Measurements from ENCODE around the gene TM9SF1. TPM values are rescaled to one million over a fixed set of nuclear protein-coding genes. Genes with fewer than 3 reads are reported as not detected.

Gene TM9SF1
- total RNA-seq, 1 experiment from 2014 or later, result 44.7 TPM

GRCh38 chr14:24159777-24160498, 35.3 kb downstream of the TM9SF1 start:
- ChIA-PET POLR2A (no interaction called here), CTCF (interaction anchor here (0.6 kb wide), 1 partner anchor 1683 kb away, joined by 6 read pairs; no protein-coding TSS in a partner anchor)
- Histone ChIP-seq H3K27me3 (ENCODE audit: control insufficient read depth, insufficient read depth, low read length) (no peaks in the 10 kb centered on the region), H3K4me3 (ENCODE audit: low read depth in 2 of 2, low read length in 2 of 2) (no peak overlapping the region), H3K4me1 (ENCODE audit: control insufficient read depth, insufficient read depth, low read length) (peaks cover 4% of the 10 kb centered on the region), H3K36me3 (ENCODE audit: control insufficient read depth, insufficient read depth, low read length) (no peaks in the 10 kb centered on the region; the same call in none of the 2 replicates), H3K27ac (ENCODE audit: low read length) (no peak overlapping the region), H3K9me3 (ENCODE audit: control insufficient read depth, insufficient read depth, low read depth, low read length) (no peaks in the 10 kb centered on the region)
- in situ Hi-C loops (cut with HindIII; ENCODE audit: low pct_unique_long_range_greater_than_20kb, low sequenced_read_pairs) (no loop called here), intact Hi-C loops (cut with micrococcal nuclease; ENCODE audit: unreplicated experiment) (no loop called here)
- DNase-seq (ENCODE audit: low read depth, low spot score) (no peak), ATAC-seq (no peak)
- no peak for TF ChIP-seq POLR2AphosphoS5 (IDR thresholded peaks at IDR 0.05; ENCODE audit: low read depth, low read length)
- TF ChIP-seq, protein P1, sequence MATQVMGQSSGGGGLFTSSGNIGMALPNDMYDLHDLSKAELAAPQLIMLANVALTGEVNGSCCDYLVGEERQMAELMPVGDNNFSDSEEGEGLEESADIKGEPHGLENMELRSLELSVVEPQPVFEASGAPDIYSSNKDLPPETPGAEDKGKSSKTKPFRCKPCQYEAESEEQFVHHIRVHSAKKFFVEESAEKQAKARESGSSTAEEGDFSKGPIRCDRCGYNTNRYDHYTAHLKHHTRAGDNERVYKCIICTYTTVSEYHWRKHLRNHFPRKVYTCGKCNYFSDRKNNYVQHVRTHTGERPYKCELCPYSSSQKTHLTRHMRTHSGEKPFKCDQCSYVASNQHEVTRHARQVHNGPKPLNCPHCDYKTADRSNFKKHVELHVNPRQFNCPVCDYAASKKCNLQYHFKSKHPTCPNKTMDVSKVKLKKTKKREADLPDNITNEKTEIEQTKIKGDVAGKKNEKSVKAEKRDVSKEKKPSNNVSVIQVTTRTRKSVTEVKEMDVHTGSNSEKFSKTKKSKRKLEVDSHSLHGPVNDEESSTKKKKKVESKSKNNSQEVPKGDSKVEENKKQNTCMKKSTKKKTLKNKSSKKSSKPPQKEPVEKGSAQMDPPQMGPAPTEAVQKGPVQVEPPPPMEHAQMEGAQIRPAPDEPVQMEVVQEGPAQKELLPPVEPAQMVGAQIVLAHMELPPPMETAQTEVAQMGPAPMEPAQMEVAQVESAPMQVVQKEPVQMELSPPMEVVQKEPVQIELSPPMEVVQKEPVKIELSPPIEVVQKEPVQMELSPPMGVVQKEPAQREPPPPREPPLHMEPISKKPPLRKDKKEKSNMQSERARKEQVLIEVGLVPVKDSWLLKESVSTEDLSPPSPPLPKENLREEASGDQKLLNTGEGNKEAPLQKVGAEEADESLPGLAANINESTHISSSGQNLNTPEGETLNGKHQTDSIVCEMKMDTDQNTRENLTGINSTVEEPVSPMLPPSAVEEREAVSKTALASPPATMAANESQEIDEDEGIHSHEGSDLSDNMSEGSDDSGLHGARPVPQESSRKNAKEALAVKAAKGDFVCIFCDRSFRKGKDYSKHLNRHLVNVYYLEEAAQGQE (IDR thresholded peaks at IDR 0.05; ENCODE audit: insufficient read depth in 1 of 2, low read depth in 2 of 2, low read length in 1 of 2), result no peak
- no TSS peak for BruUV-seq (replicated peaks)

DNA sequence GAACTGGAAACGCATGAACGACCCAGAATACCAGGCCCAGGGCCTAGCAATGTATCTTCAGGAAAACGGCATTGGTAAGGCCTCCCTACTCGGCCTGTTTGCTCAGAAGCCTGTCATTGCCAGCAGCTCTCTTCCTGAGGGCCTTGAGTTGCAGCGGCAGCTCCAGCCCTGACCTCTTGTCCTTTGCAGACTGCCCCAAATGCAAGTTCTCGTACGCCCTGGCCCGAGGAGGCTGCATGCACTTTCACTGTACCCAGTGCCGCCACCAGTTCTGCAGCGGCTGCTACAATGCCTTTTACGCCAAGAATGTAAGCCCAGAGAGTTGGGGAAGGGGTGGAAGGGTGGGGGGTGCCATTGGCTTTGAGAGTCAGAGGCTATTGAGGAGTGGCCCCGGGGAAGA, 37.9 kb downstream of the TM9SF1 start:
- DNase-seq (ENCODE audit: low read depth, low spot score) (no peak), ATAC-seq (no peak)
- CTCF ChIA-PET, result no interaction called here
- BruUV-seq (replicated peaks), result no TSS peak
- peaks cover 4% of the 10 kb centered on the region for H3K4me1 ChIP-seq (ENCODE audit: control insufficient read depth, insufficient read depth, low read length)
- H3K27me3 ChIP-seq (ENCODE audit: control insufficient read depth, insufficient read depth, low read length), result no peaks in the 10 kb centered on the region
- POLR2A ChIA-PET, result no interaction called here
- intact Hi-C loops (cut with micrococcal nuclease; ENCODE audit: unreplicated experiment) (no loop called here), in situ Hi-C loops (cut with HindIII; ENCODE audit: low pct_unique_long_range_greater_than_20kb, low sequenced_read_pairs) (no loop called here)
- H3K9me3 ChIP-seq (ENCODE audit: control insufficient read depth, insufficient read depth, low read depth, low read length), result no peaks in the 10 kb centered on the region
- TF ChIP-seq POLR2AphosphoS5 (IDR thresholded peaks at IDR 0.05; ENCODE audit: low read depth, low read length) (no peak), TCF7L2 (IDR thresholded peaks at IDR 0.05; ENCODE audit: low read depth, low read length) (no peak), SIN3A (IDR thresholded peaks at IDR 0.05; ENCODE audit: borderline replicate concordance, insufficient read depth, low read depth, low read length) (no peak), CTCF (IDR thresholded peaks at IDR 0.05) (no peak)
- TF ChIP-seq, protein P1 (IDR thresholded peaks at IDR 0.05; ENCODE audit: insufficient read depth in 1 of 2, low read depth in 2 of 2, low read length in 1 of 2), result no peak
- no peak overlapping the region for H3K27ac ChIP-seq (ENCODE audit: low read length)
- peaks cover 3% of the 10 kb centered on the region for H3K36me3 ChIP-seq (ENCODE audit: control insufficient read depth, insufficient read depth, low read length)
- no peak overlapping the region for H3K4me3 ChIP-seq (ENCODE audit: low read depth in 2 of 2, low read length in 2 of 2)

Measured in Panc1 (cell line).